Stimulated activated CD4-positive, alpha-beta T cell treated with anti-CD3 and anti-CD28 coated beads, Interleukin-1b, Interleukin-23, amount 100 ng/mL, for 1 hour (primary cell): ENCODE data around the gene STAT4.

Experiments
- DNase-seq, 2 donors: peaks; one replicate each; pipeline ENCODE4 v3.0.0-alpha.2; 2020; ENCODE audit warnings: low read depth in 2 of 2

Gene STAT4

GRCh38 chr2:191144217-191144616 is 6.6 kb downstream of the STAT4 start:
- DNase-seq = no peak

- no peak for DNase-seq
Measured at GRCh38 chr2:191143791-191144190, 7.0 kb downstream of the STAT4 start.

GRCh38 chr2:191128911-191129304 is 21.9 kb downstream of the STAT4 start:
- DNase-seq = no peak

- no peak for DNase-seq
Measured at GRCh38 chr2:191128172-191128910, 22.5 kb downstream of the STAT4 start.

GRCh38 chr2:191127235-191127634 is 23.6 kb downstream of the STAT4 start:
- DNase-seq = no peak

GRCh38 chr2:191126386-191127085 is 24.3 kb downstream of the STAT4 start:
- no peak for DNase-seq

- DNase-seq = no peak
Measured at GRCh38 chr2:191125646-191126045, 25.1 kb downstream of the STAT4 start.

GRCh38 chr2:191122638-191123294 is 28.0 kb downstream of the STAT4 start:
- DNase-seq = no peak

- DNase-seq = no peak
Measured at GRCh38 chr2:191117341-191117740, 33.5 kb downstream of the STAT4 start.

GRCh38 chr2:191115804-191116203 is 35.0 kb downstream of the STAT4 start:
- no peak for DNase-seq

GRCh38 chr2:191115391-191115790 is 35.4 kb downstream of the STAT4 start:
- DNase-seq = peak in 1 of 2 donors; percentile 9

- no peak for DNase-seq
Measured at GRCh38 chr2:191114403-191114886, 36.3 kb downstream of the STAT4 start.

- DNase-seq = no peak
Measured at GRCh38 chr2:191113761-191114160, 37.0 kb downstream of the STAT4 start.

- DNase-seq = no peak
Measured at GRCh38 chr2:191112448-191112901, 38.3 kb downstream of the STAT4 start.

- DNase-seq = no peak
Measured at GRCh38 chr2:191109888-191110287, 40.9 kb downstream of the STAT4 start.

GRCh38 chr2:191108331-191108730 is 42.5 kb downstream of the STAT4 start:
- DNase-seq = no peak

- DNase-seq = no peak
Measured at GRCh38 chr2:191105082-191105481, 45.7 kb downstream of the STAT4 start.

- DNase-seq = no peak
Measured at GRCh38 chr2:191103774-191104173, 47.0 kb downstream of the STAT4 start.

- DNase-seq = no peak
Measured at GRCh38 chr2:191100216-191100615, 50.6 kb downstream of the STAT4 start.

GRCh38 chr2:191087311-191087710 is 63.5 kb downstream of the STAT4 start:
- DNase-seq = no peak

GRCh38 chr2:191086706-191087105 is 64.1 kb downstream of the STAT4 start:
- DNase-seq = no peak

- DNase-seq = no peak
Measured at GRCh38 chr2:191083540-191083939, 67.3 kb downstream of the STAT4 start.

GRCh38 chr2:191082321-191082720 is 68.5 kb downstream of the STAT4 start:
- DNase-seq = no peak
